SIG-M5 (cell line): ENCODE measurements around the gene NEDD8.

Source experiments
- DNase-seq: peaks from one replicate; lab custom pipeline; 2025; lab: John Stamatoyannopoulos, UW

NEDD8 gene

GRCh38 chr14:24263848-24264247 lies 31.7 kb upstream of the NEDD8 start:
- DNase-seq, result no peak

- no peak for DNase-seq
Observed at GRCh38 chr14:24262821-24263733, 30.9 kb upstream of the NEDD8 start, which contains the start of gene TGM1. Gene TGM1 (minus strand): TSS chr14:24263177. CDS start chr14:24262352, 825 bp downstream.

GRCh38 chr14:24261969-24262327 lies 29.8 kb upstream of the NEDD8 start:
- DNase-seq, result no peak

- DNase-seq, result no peak
Observed at GRCh38 chr14:24261256-24261968, 29.2 kb upstream of the NEDD8 start.

GRCh38 chr14:24260780-24261157 lies 28.6 kb upstream of the NEDD8 start:
- no peak for DNase-seq

- no peak for DNase-seq
Observed at GRCh38 chr14:24260026-24260779, 28.0 kb upstream of the NEDD8 start.

- DNase-seq, result no peak
Observed at GRCh38 chr14:24259282-24260025, 27.3 kb upstream of the NEDD8 start.

- DNase-seq, result no peak
Observed at GRCh38 chr14:24258548-24259265, 26.5 kb upstream of the NEDD8 start.

- no peak for DNase-seq
Observed at GRCh38 chr14:24258119-24258518, 26.0 kb upstream of the NEDD8 start.

GRCh38 chr14:24256960-24257359 lies 24.8 kb upstream of the NEDD8 start:
- DNase-seq, result no peak

GRCh38 chr14:24255931-24256711 lies 24.0 kb upstream of the NEDD8 start:
- no peak for DNase-seq

GRCh38 chr14:24255438-24255837 lies 23.3 kb upstream of the NEDD8 start:
- DNase-seq, result no peak

- no peak for DNase-seq
Observed at GRCh38 chr14:24254630-24255392, 22.6 kb upstream of the NEDD8 start.

- DNase-seq, result no peak
Observed at GRCh38 chr14:24253936-24254335, 21.8 kb upstream of the NEDD8 start.

- no peak for DNase-seq
Observed at GRCh38 chr14:24252289-24253124, 20.3 kb upstream of the NEDD8 start.

GRCh38 chr14:24251880-24252288 lies 19.7 kb upstream of the NEDD8 start:
- no peak for DNase-seq

- no peak for DNase-seq
Observed at GRCh38 chr14:24250354-24250753, 18.2 kb upstream of the NEDD8 start.

GRCh38 chr14:24249230-24250021 lies 17.3 kb upstream of the NEDD8 start:
- DNase-seq, result no peak
